SIG-M5 treated with dmso at 0.1 percent for 504 hours (cell line): ENCODE results near the gene GALNT6.
"Not testable (repeated sequence)": the region's sequence is repeated elsewhere in the genome, so short reads cannot be mapped to it uniquely, and the experiment has no call there.

ENCODE experiments used
- DNase-seq: peaks from one replicate; lab custom pipeline; 2025; ENCODE audit not compliant: unreplicated experiment; lab: John Stamatoyannopoulos, UW

GALNT6 gene

GRCh38 chr12:51359851-51360250, 31.4 kb downstream of the GALNT6 start:
- DNase-seq: no peak

DNA sequence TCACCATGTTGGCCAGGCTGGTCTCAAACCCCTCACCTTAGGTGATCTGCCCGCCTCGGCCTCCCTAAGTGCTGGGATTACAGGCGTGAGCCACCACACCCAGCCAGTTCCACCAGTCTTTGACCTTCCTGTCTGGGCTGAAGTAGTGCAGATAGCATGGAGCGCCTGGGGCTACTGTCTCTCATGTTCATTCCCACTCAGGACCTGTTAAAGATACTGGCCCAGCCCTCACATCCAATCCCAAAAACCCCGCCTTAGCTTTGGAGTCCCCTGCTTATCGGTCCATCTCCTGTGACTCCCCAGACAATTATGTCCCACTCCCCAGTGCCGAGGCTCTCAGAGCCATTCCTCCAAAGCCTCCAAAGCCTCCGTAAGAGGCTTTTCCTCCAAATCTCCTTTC, 32.7 kb downstream of the GALNT6 start:
- DNase-seq: no peak

GRCh38 chr12:51357374-51358047, 33.7 kb downstream of the GALNT6 start:
- DNase-seq: peak; percentile 12

GRCh38 chr12:51351913-51352532, 39.2 kb downstream of the GALNT6 start:
- peak; percentile 66 for DNase-seq

DNA sequence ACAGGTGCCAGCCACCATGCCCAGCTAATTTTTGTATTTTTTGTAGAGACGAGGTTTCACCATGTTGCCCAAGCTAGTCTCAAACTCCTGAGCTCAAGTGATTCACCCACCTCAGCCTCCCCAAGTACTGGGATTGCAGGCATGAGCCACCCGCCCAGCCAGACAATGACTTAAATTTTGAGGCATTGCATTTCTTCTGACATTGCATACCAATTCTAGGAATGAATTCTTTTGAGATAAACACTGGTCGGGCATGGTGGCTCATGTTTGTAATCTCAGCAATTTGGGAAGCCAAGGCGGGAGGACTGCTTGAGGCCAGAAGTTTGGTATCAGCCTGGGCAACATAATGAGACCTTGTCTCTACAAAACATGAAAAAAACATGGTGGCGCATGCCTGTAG, 42.2 kb downstream of the GALNT6 start:
- DNase-seq: no peak

DNA sequence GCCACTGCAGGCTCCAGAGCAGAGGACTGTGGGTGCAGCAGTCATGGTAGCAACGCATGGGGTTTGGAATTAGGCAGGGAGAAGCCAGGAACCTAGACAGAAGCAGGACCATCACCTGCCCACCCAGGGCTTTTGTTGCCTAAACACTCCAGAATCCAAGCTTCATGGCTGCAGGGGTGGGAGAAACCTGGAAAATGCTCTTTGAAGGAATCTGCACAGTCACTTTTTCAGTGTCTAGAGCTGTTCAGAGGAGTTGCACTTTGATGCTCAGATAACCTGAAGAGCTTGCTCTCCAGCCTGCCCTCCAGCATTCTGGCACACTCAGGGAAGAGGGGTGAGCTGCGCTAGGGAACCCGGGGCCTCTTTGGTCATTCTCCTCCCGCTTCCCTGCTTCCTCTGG, 43.1 kb downstream of the GALNT6 start:
- no peak for DNase-seq

- DNase-seq: no peak
Observed at GRCh38 chr12:51346581-51346980, 44.6 kb downstream of the GALNT6 start, which contains the start of gene CELA1. CELA1 (minus strand) TSS chr12:51346679; CDS start chr12:51346638, 41 bp downstream.

DNA sequence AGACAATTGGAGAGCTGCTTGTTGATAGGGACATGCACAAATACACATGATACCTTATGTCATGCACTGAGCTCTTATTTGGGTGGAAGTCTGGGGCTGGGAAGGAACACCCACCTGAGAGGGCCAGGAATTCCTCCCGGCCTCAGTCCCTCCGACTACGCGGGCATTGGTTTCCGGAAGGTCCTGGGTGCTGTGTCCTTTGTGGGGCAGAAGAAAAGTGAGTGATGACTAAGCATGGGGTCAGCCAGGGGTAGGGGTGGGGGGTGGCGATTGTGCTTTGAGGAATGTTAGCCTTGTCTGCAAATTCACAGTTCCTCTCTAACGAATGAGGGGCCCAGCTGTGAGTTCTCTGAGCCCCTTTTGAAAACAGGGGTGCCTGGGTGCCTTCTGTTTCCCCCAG, 45.5 kb downstream of the GALNT6 start:
- no peak for DNase-seq

DNA sequence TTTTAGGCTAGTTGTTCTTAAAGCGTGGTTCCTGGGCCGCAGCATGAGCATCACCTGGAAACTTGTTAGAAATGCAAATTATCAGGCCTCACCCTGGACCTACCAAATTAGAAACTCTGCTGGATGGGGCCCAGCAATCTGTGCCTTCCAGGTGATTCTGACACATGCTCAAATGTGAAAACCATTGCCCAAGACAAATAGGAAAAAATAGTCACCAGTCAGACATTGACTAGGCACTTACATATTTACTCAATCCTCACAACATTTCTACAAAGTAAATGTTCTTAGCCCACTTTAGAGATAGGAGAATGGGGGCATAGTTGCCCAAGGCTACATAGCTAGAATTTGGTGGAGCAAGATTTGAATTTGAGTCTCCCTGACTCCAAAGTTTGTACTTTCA, 48.0 kb downstream of the GALNT6 start:
- DNase-seq: no peak

DNA sequence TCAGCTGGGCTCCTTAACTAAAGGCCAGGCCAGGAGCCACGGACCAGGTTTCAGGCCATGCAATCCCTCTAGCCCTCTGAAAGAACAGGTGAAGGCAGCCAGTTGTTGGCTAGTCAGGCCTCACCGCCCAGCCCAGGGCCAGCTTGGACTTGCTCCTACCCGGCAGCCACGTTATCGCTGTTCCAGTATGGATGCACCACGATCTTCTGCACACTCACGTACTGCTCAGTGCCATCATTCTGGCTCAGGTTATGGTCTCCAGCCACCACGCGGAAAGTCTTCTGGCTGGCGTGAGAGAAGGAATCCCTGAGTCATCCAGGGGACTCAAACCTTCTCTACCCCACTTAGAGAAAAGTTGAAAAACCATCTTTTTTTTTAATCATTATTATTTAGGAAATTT, 48.8 kb downstream of the GALNT6 start:
- DNase-seq: no peak

GRCh38 chr12:51341251-51342007, 49.8 kb downstream of the GALNT6 start:
- peak; percentile 84 for DNase-seq

DNA sequence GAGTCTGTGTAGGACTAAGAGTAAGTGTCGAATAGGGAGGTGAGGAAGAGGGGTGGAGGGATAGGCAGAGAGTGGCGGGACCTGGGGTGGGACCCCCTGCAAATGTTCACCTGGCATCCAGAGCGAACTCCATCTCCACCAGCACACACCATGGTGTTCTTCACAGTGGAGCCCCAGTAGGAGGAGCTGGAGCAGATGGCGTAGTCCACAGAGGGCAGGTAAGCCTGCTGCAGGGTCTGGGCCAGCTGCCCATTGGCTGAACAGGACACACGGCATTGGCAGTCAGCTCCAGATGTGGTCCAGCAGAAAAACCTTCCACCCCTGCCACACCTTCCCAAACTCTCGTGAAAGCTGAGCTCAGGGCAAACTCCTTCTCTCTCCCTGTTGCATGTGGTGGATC, 51.5 kb downstream of the GALNT6 start:
- DNase-seq: no peak

DNA sequence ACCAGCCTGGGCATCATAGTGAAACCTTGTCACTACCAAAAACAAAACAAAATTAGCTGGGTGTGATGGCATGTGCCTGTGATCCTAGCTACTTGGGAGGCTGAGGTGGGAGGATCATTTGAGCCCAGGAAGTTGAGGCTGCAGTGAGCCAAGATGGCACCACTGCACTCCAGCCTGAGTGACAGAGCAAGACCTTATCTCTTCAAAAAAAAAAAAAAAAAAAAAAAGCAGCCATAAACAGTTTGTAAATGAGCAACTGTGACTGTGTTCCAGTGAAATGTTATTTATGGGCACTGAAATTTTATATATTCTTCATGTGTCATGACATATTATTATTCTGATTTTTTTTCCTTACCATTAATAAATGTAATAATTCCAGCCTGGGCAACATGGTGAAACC, 53.9 kb downstream of the GALNT6 start:
- not testable (repeated sequence) for DNase-seq

DNA sequence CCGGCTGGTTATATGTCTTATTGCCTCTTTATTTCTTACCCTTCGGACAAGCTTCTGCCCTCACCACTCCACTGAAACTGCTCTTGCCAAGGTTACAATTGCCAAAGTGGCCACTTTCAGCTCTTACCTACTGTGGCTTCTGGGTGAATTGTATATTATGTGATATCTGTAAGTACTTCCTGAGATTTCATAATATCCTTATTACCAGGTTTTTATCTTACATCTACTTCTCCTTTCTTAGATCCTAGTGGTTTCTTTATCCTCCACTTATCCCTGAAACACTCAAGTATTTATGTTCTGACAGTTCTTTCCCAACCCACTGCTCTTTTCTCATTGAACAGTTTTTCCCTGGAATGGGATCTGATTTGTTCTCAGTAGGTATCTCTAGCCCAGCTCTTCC, 55.3 kb downstream of the GALNT6 start:
- peak; percentile 86 for DNase-seq

DNA sequence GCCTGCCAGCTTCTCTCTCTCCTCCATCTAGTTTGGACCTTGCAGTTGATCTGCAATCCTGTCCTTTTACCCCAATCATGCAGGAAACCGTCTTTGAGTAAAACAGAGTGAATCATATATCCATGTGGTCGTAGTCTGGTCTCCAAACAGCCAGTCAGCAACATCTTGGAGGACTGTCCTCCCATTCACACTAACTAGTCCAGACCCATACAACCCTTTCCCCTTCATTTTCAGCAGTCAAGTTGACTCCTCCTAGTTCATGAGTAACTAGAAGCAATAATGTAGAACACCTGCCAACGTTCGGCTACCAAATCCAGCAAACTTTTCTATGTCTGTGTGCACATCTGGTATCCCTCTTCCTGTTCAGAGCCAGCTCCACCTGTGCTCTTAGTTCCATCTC, 56.4 kb downstream of the GALNT6 start:
- DNase-seq: no peak

DNA sequence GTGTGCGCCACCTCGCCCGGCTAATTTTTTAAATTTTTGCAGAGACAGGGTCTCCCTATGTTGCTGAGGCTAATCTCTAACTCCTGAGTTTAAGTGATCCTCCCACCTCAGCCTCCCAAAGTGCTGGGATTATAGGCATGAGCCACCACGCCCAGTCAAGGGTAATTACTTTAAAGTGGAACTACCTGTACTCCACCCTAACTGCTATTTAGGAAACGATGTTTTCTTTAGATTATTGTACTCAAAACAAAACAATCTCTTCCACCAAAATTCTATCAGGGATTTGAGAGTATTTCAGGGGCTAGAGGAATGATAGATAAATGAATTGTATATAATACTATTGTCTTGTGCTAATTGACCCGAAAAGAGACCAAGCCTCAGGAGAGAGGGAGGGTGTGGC, 57.7 kb downstream of the GALNT6 start:
- no peak for DNase-seq

DNA sequence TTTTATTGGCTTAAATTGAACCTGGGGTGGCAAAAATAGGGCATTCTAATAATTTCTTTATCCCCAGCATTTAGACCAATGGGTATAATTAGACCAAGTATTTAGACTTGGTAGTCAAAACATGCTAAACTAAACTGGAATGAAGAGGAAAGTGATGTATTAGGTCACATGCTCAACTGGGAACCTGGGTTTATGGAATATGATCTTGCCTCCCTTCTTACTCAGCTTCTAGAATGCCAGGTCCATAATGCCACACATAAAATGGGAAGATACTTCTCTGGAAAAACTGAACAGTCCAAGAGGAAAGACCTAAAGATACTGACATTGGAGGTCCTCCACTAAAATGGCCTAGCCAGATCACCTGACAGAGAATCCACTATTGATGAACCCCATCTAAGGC, 61.0 kb downstream of the GALNT6 start:
- no peak for DNase-seq

GRCh38 chr12:51329742-51330141, 61.5 kb downstream of the GALNT6 start:
- DNase-seq: peak; percentile 64

DNA sequence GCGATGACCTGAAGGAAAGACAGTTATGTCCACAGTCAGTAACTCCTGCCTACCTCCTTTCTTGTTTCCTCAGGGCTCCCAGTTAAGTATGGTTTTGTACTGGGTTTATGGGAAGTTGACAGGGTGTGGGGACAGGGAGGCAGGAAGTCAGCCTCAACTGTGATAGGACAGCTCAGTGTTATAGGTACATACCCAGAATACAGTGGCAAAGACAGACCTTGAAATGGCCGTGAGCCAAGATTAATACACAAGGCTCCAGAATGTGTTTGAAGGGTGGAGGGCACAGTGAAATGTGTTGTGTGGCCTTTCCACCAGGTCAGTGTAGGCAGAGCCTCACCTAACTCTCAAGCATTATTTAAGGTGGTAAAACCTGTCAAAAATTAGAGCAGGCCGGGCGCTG, 62.6 kb downstream of the GALNT6 start:
- DNase-seq: no peak

DNA sequence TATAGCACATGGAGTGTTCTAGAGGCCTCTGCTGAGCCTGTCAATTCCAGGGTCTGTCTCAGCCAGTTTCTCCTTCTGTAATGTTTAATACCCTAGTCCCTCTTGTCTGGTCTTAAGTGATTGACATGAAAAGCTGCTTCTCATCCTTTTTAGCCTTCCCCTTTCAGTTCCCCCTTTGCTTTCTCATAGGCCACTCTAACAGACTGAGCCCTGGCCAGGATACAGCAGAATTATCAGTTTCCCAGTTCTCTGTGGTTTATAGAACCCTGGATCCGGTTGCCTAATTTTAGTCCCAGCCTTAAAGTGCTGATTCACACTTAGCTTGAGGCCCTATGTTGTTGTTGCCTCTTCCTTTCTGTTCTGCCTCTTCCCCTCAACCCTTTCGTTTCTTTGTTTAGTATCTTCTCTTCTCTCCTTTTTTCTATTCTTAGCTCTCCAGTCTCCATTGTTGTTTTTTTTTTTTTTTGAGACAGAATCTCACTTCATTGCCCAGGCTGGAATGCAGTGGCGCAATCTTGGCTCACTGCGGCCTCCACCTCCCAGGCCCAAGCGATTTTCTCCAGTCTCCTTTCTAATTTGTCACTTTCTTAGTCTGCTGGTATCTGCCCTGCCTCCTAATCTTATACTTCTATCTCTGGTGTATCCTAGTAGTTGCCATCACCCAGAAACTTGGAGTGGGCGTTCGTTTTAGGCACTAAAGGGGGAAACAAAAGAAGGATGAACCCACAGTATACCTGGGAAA, 64.3 kb downstream of the GALNT6 start:
- DNase-seq: peak; percentile 100

DNA sequence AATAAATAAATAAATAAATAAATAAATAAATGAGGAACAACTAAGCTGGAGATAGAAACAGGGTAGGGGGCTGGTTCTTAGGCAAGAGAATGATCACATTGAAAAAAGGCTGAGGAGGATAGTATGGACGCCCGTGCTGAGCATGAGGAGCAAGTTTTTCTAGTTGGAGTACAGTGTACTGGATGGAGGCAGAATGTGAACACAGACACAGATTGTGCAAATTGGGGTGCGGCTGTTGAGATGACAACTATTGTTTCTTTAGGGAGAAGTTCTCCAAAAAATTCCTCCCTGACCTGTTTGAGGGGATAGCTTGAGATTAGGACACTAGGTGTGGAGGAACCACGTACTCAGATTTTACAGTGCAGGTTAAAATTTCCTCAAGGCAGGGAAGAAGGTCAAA, 66.3 kb downstream of the GALNT6 start:
- peak; percentile 21 for DNase-seq
